ENCODE measurements around the gene TMEM247.

Gene TMEM247

GRCh38 chr2:46479265-46479664 lies at the start of gene TMEM247:
TMEM247 (plus strand) TSS chr2:46479565.
- DNase-seq = no peak

GRCh38 chr2:46430413-46430812 lies 49.0 kb upstream of the TMEM247 start:
- DNase-seq = no peak

- no peak for DNase-seq
Measured at GRCh38 chr2:46430992-46431391, 48.4 kb upstream of the TMEM247 start.

GRCh38 chr2:46431481-46432235 lies 47.7 kb upstream of the TMEM247 start:
- no peak for DNase-seq

GRCh38 chr2:46434851-46435273 lies 44.5 kb upstream of the TMEM247 start:
- no peak for DNase-seq

GRCh38 chr2:46435353-46435752 lies 44.0 kb upstream of the TMEM247 start:
- DNase-seq = no peak

- no peak for DNase-seq
Measured at GRCh38 chr2:46435796-46436360, 43.5 kb upstream of the TMEM247 start.

GRCh38 chr2:46436800-46437199 lies 42.6 kb upstream of the TMEM247 start:
- no peak for DNase-seq

- no peak for DNase-seq
Measured at GRCh38 chr2:46438102-46438501, 41.3 kb upstream of the TMEM247 start.

- DNase-seq = no peak
Measured at GRCh38 chr2:46438794-46439193, 40.6 kb upstream of the TMEM247 start.

GRCh38 chr2:46439582-46439981 lies 39.8 kb upstream of the TMEM247 start:
- DNase-seq = no peak

- no peak for DNase-seq
Measured at GRCh38 chr2:46441838-46442712, 37.3 kb upstream of the TMEM247 start.

- no peak for DNase-seq
Measured at GRCh38 chr2:46444732-46445131, 34.6 kb upstream of the TMEM247 start.

GRCh38 chr2:46445556-46445955 lies 33.8 kb upstream of the TMEM247 start:
- no peak for DNase-seq

- DNase-seq = no peak
Measured at GRCh38 chr2:46446871-46447568, 32.3 kb upstream of the TMEM247 start.

- DNase-seq = no peak
Measured at GRCh38 chr2:46447649-46448048, 31.7 kb upstream of the TMEM247 start.

- DNase-seq = no peak
Measured at GRCh38 chr2:46448111-46448510, 31.3 kb upstream of the TMEM247 start.

- DNase-seq = no peak
Measured at GRCh38 chr2:46448641-46449040, 30.7 kb upstream of the TMEM247 start.

GRCh38 chr2:46449700-46450099 lies 29.7 kb upstream of the TMEM247 start:
- no peak for DNase-seq

GRCh38 chr2:46451131-46451711 lies 28.1 kb upstream of the TMEM247 start:
- DNase-seq = no peak

- no peak for DNase-seq
Measured at GRCh38 chr2:46456789-46457188, 22.6 kb upstream of the TMEM247 start.

- no peak for DNase-seq
Measured at GRCh38 chr2:46458763-46459500, 20.4 kb upstream of the TMEM247 start.
